ENCODE measurements around the gene CDC42EP4.

The CDC42EP4 gene

GRCh38 chr17:73311781-73312641 lies at the start of gene CDC42EP4:
Gene CDC42EP4 (minus strand): TSS chr17:73312001. CDS start chr17:73286500, 25,501 bp downstream.
- peak; percentile 67 for DNase-seq

GRCh38 chr17:73360961-73361761 lies 49.4 kb upstream of the CDC42EP4 start:
- no peak for DNase-seq

- DNase-seq = no peak
These were observed 48.2 kb upstream of the CDC42EP4 start for GRCh38 chr17:73359987-73360410.

- DNase-seq = no peak
These were observed 47.6 kb upstream of the CDC42EP4 start for GRCh38 chr17:73359352-73359751.

- no peak for DNase-seq
These were observed 46.9 kb upstream of the CDC42EP4 start for GRCh38 chr17:73358668-73359067.

GRCh38 chr17:73357981-73358380 lies 46.2 kb upstream of the CDC42EP4 start:
- no peak for DNase-seq

GRCh38 chr17:73357318-73357717 lies 45.5 kb upstream of the CDC42EP4 start:
- no peak for DNase-seq

- no peak for DNase-seq
These were observed 44.9 kb upstream of the CDC42EP4 start for GRCh38 chr17:73356561-73357170.

GRCh38 chr17:73354423-73355284 lies 42.9 kb upstream of the CDC42EP4 start:
- no peak for DNase-seq

- DNase-seq = no peak
These were observed 40.5 kb upstream of the CDC42EP4 start for GRCh38 chr17:73352261-73352660.

- no peak for DNase-seq
These were observed 40.0 kb upstream of the CDC42EP4 start for GRCh38 chr17:73351764-73352163.

GRCh38 chr17:73350864-73351263 lies 39.1 kb upstream of the CDC42EP4 start:
- DNase-seq = no peak

- no peak for DNase-seq
These were observed 37.8 kb upstream of the CDC42EP4 start for GRCh38 chr17:73349647-73350046.

GRCh38 chr17:73349138-73349537 lies 37.3 kb upstream of the CDC42EP4 start:
- no peak for DNase-seq

GRCh38 chr17:73348829-73349095 lies 37.0 kb upstream of the CDC42EP4 start:
- DNase-seq = no peak

GRCh38 chr17:73348018-73348828 lies 36.4 kb upstream of the CDC42EP4 start:
- no peak for DNase-seq

GRCh38 chr17:73347351-73347750 lies 35.5 kb upstream of the CDC42EP4 start:
- no peak for DNase-seq

- no peak for DNase-seq
These were observed 34.8 kb upstream of the CDC42EP4 start for GRCh38 chr17:73346501-73347162.

GRCh38 chr17:73343739-73344454 lies 32.1 kb upstream of the CDC42EP4 start:
- DNase-seq = no peak

GRCh38 chr17:73343168-73343634 lies 31.4 kb upstream of the CDC42EP4 start:
- no peak for DNase-seq
